OCI-LY1 (cell line): ENCODE results near the gene DPH6.

Experiments used
- CTCF ChIP-seq: fragments of 200-600 bp; sonication (generic), shearing (Covaris generic); IDR thresholded peaks from 2 replicates; pipeline ENCODE4 v1.5.1; 2017; ENCODE audit warnings: mild to moderate bottlenecking, antibody characterized with exemption, low read length, moderate library complexity, mixed read lengths
- EZH2 ChIP-seq: fragments of 200-600 bp; sonication (generic), shearing (Covaris generic); IDR thresholded peaks from 2 replicates; pipeline ENCODE4 v1.8.0; 2017; ENCODE audit warnings: borderline replicate concordance, mixed run types, mild to moderate bottlenecking, antibody characterized with exemption, low read length, moderate library complexity, mixed read lengths

GRCh38 chr15:35330916-35331315 is 215.0 kb downstream of the DPH6 start:
- TF ChIP-seq CTCF (no peak), EZH2 (no peak)
